Raji (cell line): Measurements from ENCODE around the gene NUP210L.

ENCODE experiments used
- POLR2A ChIP-seq: IDR thresholded peaks from 2 replicates; pipeline ENCODE4 v1.6.1; 2011; ENCODE audit warnings: low read depth, low read length, control low read depth; ENCODE audit not compliant: insufficient read depth

The NUP210L gene

GRCh38 chr1:154148807-154149206 is 6.1 kb downstream of the NUP210L start:
- TF ChIP-seq POLR2A, result no peak

GRCh38 chr1:154145986-154146385 is 8.9 kb downstream of the NUP210L start:
- no peak for TF ChIP-seq POLR2A

- TF ChIP-seq POLR2A, result no peak
Measured at GRCh38 chr1:154142358-154142757, 12.5 kb downstream of the NUP210L start.

GRCh38 chr1:154141240-154141639 is 13.6 kb downstream of the NUP210L start:
- TF ChIP-seq POLR2A, result no peak

- TF ChIP-seq POLR2A, result no peak
Measured at GRCh38 chr1:154137888-154138287, 17.0 kb downstream of the NUP210L start.

- no peak for TF ChIP-seq POLR2A
Measured at GRCh38 chr1:154133256-154133655, 21.6 kb downstream of the NUP210L start.

- no peak for TF ChIP-seq POLR2A
Measured at GRCh38 chr1:154129391-154129970, 25.4 kb downstream of the NUP210L start.

- TF ChIP-seq POLR2A, result no peak
Measured at GRCh38 chr1:154117642-154118041, 37.2 kb downstream of the NUP210L start.

- no peak for TF ChIP-seq POLR2A
Measured at GRCh38 chr1:154115180-154115579, 39.7 kb downstream of the NUP210L start.

- no peak for TF ChIP-seq POLR2A
Measured at GRCh38 chr1:154104433-154105082, 50.3 kb downstream of the NUP210L start.

GRCh38 chr1:154097873-154098272 is 57.0 kb downstream of the NUP210L start:
- TF ChIP-seq POLR2A, result no peak

- no peak for TF ChIP-seq POLR2A
Measured at GRCh38 chr1:154095456-154096060, 59.3 kb downstream of the NUP210L start.

GRCh38 chr1:154094411-154094810 is 60.5 kb downstream of the NUP210L start:
- no peak for TF ChIP-seq POLR2A

GRCh38 chr1:154093699-154094098 is 61.2 kb downstream of the NUP210L start:
- no peak for TF ChIP-seq POLR2A

GRCh38 chr1:154091706-154092105 is 63.2 kb downstream of the NUP210L start:
- no peak for TF ChIP-seq POLR2A

GRCh38 chr1:154087574-154087973 is 67.3 kb downstream of the NUP210L start:
- no peak for TF ChIP-seq POLR2A

GRCh38 chr1:154081386-154082126 is 73.3 kb downstream of the NUP210L start:
- TF ChIP-seq POLR2A, result no peak

GRCh38 chr1:154076413-154076812 is 78.5 kb downstream of the NUP210L start:
- TF ChIP-seq POLR2A, result no peak
